OCI-LY1 (cell line): ENCODE measurements around the gene LDLRAD4.

Experiments
- CTCF ChIP-seq: fragments of 200-600 bp; sonication (generic), shearing (Covaris generic); IDR thresholded peaks from 2 replicates; pipeline ENCODE4 v1.5.1; 2017; ENCODE audit warnings: mild to moderate bottlenecking, antibody characterized with exemption, low read length, moderate library complexity, mixed read lengths
- EZH2 ChIP-seq: fragments of 200-600 bp; sonication (generic), shearing (Covaris generic); IDR thresholded peaks from 2 replicates; pipeline ENCODE4 v1.8.0; 2017; ENCODE audit warnings: borderline replicate concordance, mixed run types, mild to moderate bottlenecking, antibody characterized with exemption, low read length, moderate library complexity, mixed read lengths

GRCh38 chr18:13556502-13556901 is 337.9 kb downstream of the LDLRAD4 start:
- TF ChIP-seq CTCF: no peak
- TF ChIP-seq EZH2: no peak
